Activated CD4-positive, alpha-beta T cell treated with anti-CD3 and anti-CD28 coated beads, Interleukin-2, amount 50 U/mL, for 1 hour (primary cell): Measurements from ENCODE around the gene C19orf47.

Experiments
- DNase-seq: peaks from one replicate; pipeline ENCODE4 v3.0.0-alpha.2; 2020

The C19orf47 gene

GRCh38 chr19:40280608-40281221 lies 67.5 kb downstream of the C19orf47 start:
- DNase-seq, result no peak

GRCh38 chr19:40279761-40280607 lies 68.2 kb downstream of the C19orf47 start:
- no peak for DNase-seq

DNA sequence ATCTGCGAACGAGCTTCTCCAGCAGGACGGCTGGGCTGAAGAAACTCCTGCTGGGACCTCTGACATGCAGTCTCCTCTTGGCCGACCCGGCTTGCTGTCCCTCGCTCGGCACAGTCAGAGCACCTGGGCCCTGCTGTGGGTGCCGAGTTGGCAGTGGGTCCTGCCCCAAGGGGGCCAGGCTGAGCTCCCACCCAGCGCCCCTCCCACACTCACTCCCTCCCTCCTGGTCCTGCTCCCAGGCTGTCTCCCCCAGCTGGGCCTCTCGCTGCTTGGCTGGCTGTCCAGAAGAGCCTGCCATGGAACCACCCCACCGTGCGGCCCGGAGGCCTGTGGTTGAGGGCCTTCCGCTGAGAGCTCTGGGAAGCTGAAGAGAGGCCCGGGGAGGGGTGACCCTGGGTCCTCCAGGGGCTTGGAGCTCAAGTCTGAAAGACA lies 69.1 kb downstream of the C19orf47 start:
- DNase-seq, result no peak

- DNase-seq, result no peak
These were observed 69.7 kb downstream of the C19orf47 start for GRCh38 chr19:40278361-40279035.

GRCh38 chr19:40277356-40278059 lies 70.7 kb downstream of the C19orf47 start:
- DNase-seq, result no peak

DNA sequence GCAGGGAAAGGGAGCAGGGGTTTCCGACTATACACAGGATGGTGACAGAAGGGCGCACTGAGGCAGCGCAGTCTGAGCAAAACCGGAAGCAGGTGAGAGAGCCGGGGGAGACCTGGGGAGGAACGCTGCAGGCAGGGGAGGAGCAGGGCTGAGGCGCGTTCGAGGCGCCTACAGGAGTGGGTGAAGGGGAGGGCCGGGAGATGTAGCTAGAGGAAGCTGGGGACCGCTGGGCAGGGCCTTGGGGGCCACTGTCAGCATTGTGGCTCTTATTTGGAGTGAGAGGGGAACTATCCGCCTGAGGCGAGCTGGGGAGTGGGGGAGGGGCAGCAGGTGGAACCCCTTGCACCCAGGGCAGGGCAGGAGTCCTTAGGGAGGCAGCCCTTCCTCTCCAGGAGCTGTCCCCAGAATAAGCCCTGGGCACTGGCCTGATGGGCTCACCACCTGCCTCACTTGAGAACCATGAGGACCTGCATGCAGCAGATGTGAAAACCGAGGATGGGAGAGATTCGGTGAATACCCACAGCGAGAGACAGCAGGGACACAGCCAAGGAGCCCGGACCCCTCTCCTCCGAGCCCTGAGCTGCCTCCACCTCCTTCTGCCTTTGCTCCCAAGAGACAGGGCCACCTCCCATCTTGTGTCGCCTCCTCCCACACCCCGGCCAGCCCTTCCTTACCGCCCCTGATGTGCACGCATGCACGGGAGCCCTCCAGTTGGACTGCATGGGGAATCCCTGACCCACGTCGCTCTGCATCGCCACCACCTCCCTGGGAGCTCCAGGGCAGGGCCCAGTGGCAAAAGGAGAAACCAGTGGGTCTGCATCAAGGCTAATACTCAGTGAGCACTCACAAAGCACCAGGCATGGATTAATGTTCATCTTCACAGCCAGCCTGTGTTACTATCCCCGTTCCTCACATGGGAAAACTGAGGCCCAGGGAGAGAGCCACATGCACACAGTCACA lies 73.3 kb downstream of the C19orf47 start:
- no peak for DNase-seq

DNA sequence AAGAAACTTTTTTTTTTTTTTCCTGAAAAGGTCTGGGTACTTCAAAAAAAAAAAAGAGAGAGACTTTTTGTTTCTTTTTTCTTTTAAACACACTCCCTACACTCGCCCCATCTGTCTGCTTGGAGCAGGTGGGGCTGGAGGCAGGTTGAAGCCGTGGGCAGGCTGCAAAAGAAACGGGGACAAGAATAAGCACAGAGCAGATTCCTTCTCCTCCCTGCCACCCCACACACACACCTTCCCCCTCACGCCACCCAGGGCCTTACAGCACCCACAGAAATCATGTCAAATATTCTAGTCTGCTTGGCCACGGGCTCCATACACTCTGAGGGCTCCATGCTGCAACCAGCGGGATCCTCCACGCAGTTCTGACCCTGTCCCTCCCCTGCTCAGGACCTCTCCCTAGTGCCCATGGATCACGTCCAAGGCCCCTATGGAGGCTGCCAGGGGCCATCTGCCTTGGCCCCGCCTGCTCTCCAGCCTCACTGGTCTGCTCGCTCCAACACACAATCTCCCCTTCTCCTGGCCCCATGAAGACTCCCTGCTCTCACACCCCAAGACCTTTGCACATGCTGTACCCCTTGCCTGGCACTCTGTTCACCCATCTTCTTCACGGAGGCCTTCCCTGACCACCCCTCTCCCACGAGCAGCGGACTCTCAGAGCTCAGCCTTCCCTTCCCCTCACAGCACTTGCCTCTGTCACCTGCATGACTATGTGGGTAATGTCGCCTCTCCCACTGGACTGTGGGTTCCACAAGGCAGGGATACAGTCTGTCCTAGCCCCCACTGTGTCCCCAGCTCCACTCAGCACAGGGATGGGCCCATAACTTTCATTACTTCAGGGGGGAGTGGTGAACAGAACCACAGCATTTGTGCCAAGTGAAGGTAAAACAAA lies 74.5 kb downstream of the C19orf47 start:
- DNase-seq, result no peak

GRCh38 chr19:40272261-40272660 lies 75.9 kb downstream of the C19orf47 start:
- DNase-seq, result no peak

- no peak for DNase-seq
These were observed 76.5 kb downstream of the C19orf47 start for GRCh38 chr19:40271706-40272105.

- no peak for DNase-seq
These were observed 77.7 kb downstream of the C19orf47 start for GRCh38 chr19:40270362-40271089.
